H7 (cell line): ENCODE measurements around the gene KLK7. TPM values are rescaled to one million over a fixed set of nuclear protein-coding genes. Genes with fewer than 3 reads are reported as not detected.

ENCODE experiments used
- total RNA-seq: library from RNA; depleted of rRNA; stranded (reverse); fragments of >200 nt; shearing (Covaris generic); gene quantifications from 2 replicates; pipeline ENCODE4 v1.2.3, GENCODE V29; 2014; rRNA removed

Gene KLK7
- total RNA-seq, 1 experiment from 2014 or later: 0.24 TPM

Other genes with a start within 250 kb of the KLK7 start
- not detected in 2 replicates for gene GPR32, start 213.5 kb downstream of the KLK7 start, total RNA-seq
- gene ACP4, start 193.5 kb downstream of the KLK7 start, total RNA-seq: not detected in 2 replicates
- not detected in 2 replicates for gene KLK1, start 160.1 kb downstream of the KLK7 start, total RNA-seq
- not detected in 2 replicates for gene KLK15, start 150.3 kb downstream of the KLK7 start, total RNA-seq
- not detected in 2 replicates for gene KLK3, start 129.0 kb downstream of the KLK7 start, total RNA-seq
- gene KLK2, start 110.5 kb downstream of the KLK7 start, total RNA-seq: not detected in 2 replicates
- not detected in 2 replicates for gene KLK4, start 72.5 kb downstream of the KLK7 start, total RNA-seq
- 1.7 TPM in 1 of 2 replicates, not detected in the other for gene KLK5, start 30.9 kb downstream of the KLK7 start, total RNA-seq
- gene KLK6, start 14.3 kb downstream of the KLK7 start, total RNA-seq: 0.38 and 0.74 TPM in 2 replicates
- gene KLK8, start 17.7 kb upstream of the KLK7 start, total RNA-seq: 6.4 and 11.0 TPM in 2 replicates
- 0.14 and 2.4 TPM in 2 replicates for gene KLK10, start 35.8 kb upstream of the KLK7 start, total RNA-seq
- not detected in 2 replicates for gene KLK11, start 42.7 kb upstream of the KLK7 start, total RNA-seq
- not detected in 2 replicates for gene KLK12, start 51.1 kb upstream of the KLK7 start, total RNA-seq
- 2.0 and 3.0 TPM in 2 replicates for gene KLK13, start 81.2 kb upstream of the KLK7 start, total RNA-seq
- gene KLK14, start 99.0 kb upstream of the KLK7 start, total RNA-seq: not detected in 2 replicates
- gene CTU1, start 124.5 kb upstream of the KLK7 start, total RNA-seq: 12.9 and 15.3 TPM in 2 replicates
- not detected in 2 replicates for gene SIGLEC9, start 141.0 kb upstream of the KLK7 start, total RNA-seq
- not detected in 2 replicates for gene SIGLEC7, start 158.4 kb upstream of the KLK7 start, total RNA-seq
- gene CD33, start 241.2 kb upstream of the KLK7 start, total RNA-seq: 0.04 and 0.28 TPM in 2 replicates